ENCODE measurements around the gene SLC37A3.
"Not testable (repeated sequence)": the region's sequence is repeated elsewhere in the genome, so short reads cannot be mapped to it uniquely, and the experiment has no call there.

DNA sequence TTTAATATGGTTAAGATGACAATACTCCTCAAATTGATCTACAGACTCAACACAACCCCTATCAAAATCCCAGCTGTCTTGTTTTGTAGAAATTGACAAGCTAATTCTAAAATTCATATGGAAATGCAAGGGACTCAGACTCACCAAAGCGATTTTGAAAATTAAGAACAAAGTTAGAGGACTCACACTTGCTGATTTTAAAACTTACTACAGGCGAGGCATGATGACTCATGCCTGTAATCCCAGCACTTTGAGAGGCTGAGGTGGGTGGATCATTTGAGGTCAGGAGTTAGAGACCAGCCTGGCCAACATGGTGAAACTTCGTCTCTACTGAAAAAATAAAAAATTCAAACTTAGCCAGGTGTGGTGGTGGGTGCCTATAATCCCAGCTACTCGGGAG is 78.3 kb downstream of the SLC37A3 start:
- TF ChIP-seq YY1 (IDR thresholded peaks at IDR 0.05; ENCODE audit: insufficient read depth, insufficient read length); SUZ12 (IDR thresholded peaks at IDR 0.05; ENCODE audit: extremely low read depth, insufficient read depth, insufficient read length): not testable (repeated sequence)
